Breast epithelium (tissue), 3 donors: ENCODE data around the gene PXN.

Experiments used
- POLR2A ChIP-seq: fragments of 450-650 bp; IDR thresholded peaks from one replicate; pipeline ENCODE4 v1.6.1; 2016; ENCODE audit warnings: antibody characterized with exemption, mild to moderate bottlenecking, moderate library complexity
- TF ChIP-seq, protein P1 (sequence below), 3 donors: fragments of 450-650 bp; IDR thresholded peaks; one replicate each; pipeline ENCODE4 v1.5.1; 2016 to 2017; ENCODE audit warnings: antibody characterized with exemption in 3 of 3, mild to moderate bottlenecking in 3 of 3, moderate library complexity in 3 of 3

- TF ChIP-seq, protein P1, sequence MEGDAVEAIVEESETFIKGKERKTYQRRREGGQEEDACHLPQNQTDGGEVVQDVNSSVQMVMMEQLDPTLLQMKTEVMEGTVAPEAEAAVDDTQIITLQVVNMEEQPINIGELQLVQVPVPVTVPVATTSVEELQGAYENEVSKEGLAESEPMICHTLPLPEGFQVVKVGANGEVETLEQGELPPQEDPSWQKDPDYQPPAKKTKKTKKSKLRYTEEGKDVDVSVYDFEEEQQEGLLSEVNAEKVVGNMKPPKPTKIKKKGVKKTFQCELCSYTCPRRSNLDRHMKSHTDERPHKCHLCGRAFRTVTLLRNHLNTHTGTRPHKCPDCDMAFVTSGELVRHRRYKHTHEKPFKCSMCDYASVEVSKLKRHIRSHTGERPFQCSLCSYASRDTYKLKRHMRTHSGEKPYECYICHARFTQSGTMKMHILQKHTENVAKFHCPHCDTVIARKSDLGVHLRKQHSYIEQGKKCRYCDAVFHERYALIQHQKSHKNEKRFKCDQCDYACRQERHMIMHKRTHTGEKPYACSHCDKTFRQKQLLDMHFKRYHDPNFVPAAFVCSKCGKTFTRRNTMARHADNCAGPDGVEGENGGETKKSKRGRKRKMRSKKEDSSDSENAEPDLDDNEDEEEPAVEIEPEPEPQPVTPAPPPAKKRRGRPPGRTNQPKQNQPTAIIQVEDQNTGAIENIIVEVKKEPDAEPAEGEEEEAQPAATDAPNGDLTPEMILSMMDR (IDR thresholded peaks at IDR 0.05) = no peak
- no peak for TF ChIP-seq POLR2A
Observed at GRCh38 chr12:120249266-120249874, 16.2 kb downstream of the PXN start.
